GM23338 (cell line): ENCODE measurements around the gene IGF1. TPM values are rescaled to one million over a fixed set of nuclear protein-coding genes. Genes with fewer than 3 reads are reported as not detected.

ENCODE experiments used
- ATAC-seq: fragments of 200-7000 bp; cut with Tn5 transposase; 3 replicates; pipeline ENCODE4 v1.9.1; 2020
- DNase-seq: peaks from one replicate; pipeline ENCODE4 v3.0.0-alpha.2; 2015; ENCODE audit warnings: low spot score
- H2AFZ ChIP-seq: fragments of 200-600 bp; sonication (generic); 2 replicates; pipeline ENCODE4 v1.8.0; 2016; ENCODE audit warnings: antibody characterized with exemption, mild to moderate bottlenecking, moderate library complexity
- H3F3A ChIP-seq: fragments of 200-600 bp; sonication (generic); replicated peaks from 2 replicates; pipeline ENCODE4 v1.8.0; 2017; ENCODE audit warnings: antibody characterized with exemption, mixed run types, low read depth
- H3K27ac ChIP-seq: fragments of 200-600 bp; sonication (generic); 2 replicates; pipeline ENCODE4 v1.6.1; 2016; ENCODE audit warnings: low read depth
- H3K27me3 ChIP-seq: fragments of 200-600 bp; sonication (generic); 2 replicates; pipeline ENCODE4 v1.8.0; 2016; ENCODE audit warnings: mild to moderate bottlenecking, mixed run types, moderate library complexity; ENCODE audit not compliant: insufficient read depth
- H3K36me3 ChIP-seq: fragments of 200-600 bp; sonication (generic); 2 replicates; pipeline ENCODE4 v1.8.0; 2016; ENCODE audit warnings: mild to moderate bottlenecking; ENCODE audit not compliant: insufficient read depth
- H3K4me1 ChIP-seq: fragments of 200-600 bp; sonication (generic); 2 replicates; pipeline ENCODE4 v1.8.0; 2016; ENCODE audit warnings: mild to moderate bottlenecking, moderate library complexity; ENCODE audit not compliant: insufficient read depth
- H3K4me2 ChIP-seq: fragments of 200-600 bp; sonication (generic); 2 replicates; pipeline ENCODE4 v1.7.1; 2017; ENCODE audit warnings: mixed run types
- H3K4me3 ChIP-seq: fragments of 200-600 bp; sonication (generic); 2 replicates; pipeline ENCODE4 v1.6.1; 2016; ENCODE audit warnings: mixed run types
- H3K79me2 ChIP-seq: fragments of 200-600 bp; sonication (generic); replicated peaks from 2 replicates; pipeline ENCODE4 v1.8.0; 2017; ENCODE audit warnings: mild to moderate bottlenecking; ENCODE audit not compliant: insufficient read depth
- H3K9me2 ChIP-seq: fragments of 200-600 bp; sonication (generic); 2 replicates; pipeline ENCODE4 v1.8.0; 2017; ENCODE audit not compliant: insufficient read depth
- H4K20me1 ChIP-seq: fragments of 200-600 bp; sonication (generic); replicated peaks from 2 replicates; pipeline ENCODE4 v1.8.0; 2017; ENCODE audit warnings: mild to moderate bottlenecking; ENCODE audit not compliant: insufficient read depth
- H3K27ac Mint-ChIP-seq: 2 replicates; pipeline ENCODE4 v1.8.0; 2020; ENCODE audit warnings: inconsistent platforms, mild to moderate bottlenecking, moderate library complexity, mixed read lengths
- H3K27me3 Mint-ChIP-seq: 3 replicates; pipeline ENCODE4 v1.8.0; 2022; ENCODE audit warnings: low read depth, mild to moderate bottlenecking, moderate library complexity, mixed read lengths, inconsistent platforms; ENCODE audit not compliant: insufficient read depth, poor library complexity
- H3K36me3 Mint-ChIP-seq: 3 replicates; pipeline ENCODE4 v1.8.0; 2021; ENCODE audit warnings: low read depth, mild to moderate bottlenecking, inconsistent platforms, moderate library complexity, mixed read lengths
- H3K4me1 Mint-ChIP-seq: 3 replicates; pipeline ENCODE4 v1.8.0; 2020; ENCODE audit warnings: mild to moderate bottlenecking, inconsistent platforms, mixed read lengths
- H3K4me3 Mint-ChIP-seq: 3 replicates; pipeline ENCODE4 v1.8.0; 2021; ENCODE audit warnings: moderate library complexity, mild to moderate bottlenecking, inconsistent platforms, mixed read lengths
- H3K9me3 Mint-ChIP-seq: 3 replicates; pipeline ENCODE4 v1.8.0; 2020; ENCODE audit warnings: moderate library complexity, mild to moderate bottlenecking, inconsistent platforms, mixed read lengths
- CREB1 ChIP-seq: fragments of 250-450 bp; sonication (Bioruptor Pico); IDR thresholded peaks from 2 replicates; pipeline ENCODE4 v1.5.0; 2020; ENCODE audit warnings: low read depth, mild to moderate bottlenecking, moderate library complexity
- ETS1 ChIP-seq: IDR thresholded peaks from 2 replicates; pipeline ENCODE4 v1.6.1; 2016; ENCODE audit warnings: antibody characterized with exemption
- EZH2 ChIP-seq: fragments of 200-600 bp; sonication (generic); IDR thresholded peaks from one replicate; pipeline ENCODE4 v1.8.0; 2017; ENCODE audit warnings: antibody characterized with exemption, mild to moderate bottlenecking, low read depth; ENCODE audit not compliant: unreplicated experiment
- JUNB ChIP-seq: IDR thresholded peaks from one replicate; pipeline ENCODE4 v1.6.1; 2016; ENCODE audit warnings: antibody characterized with exemption; ENCODE audit not compliant: unreplicated experiment
- NANOG ChIP-seq: IDR thresholded peaks from 2 replicates; pipeline ENCODE4 v1.6.1; 2016; ENCODE audit warnings: antibody characterized with exemption, borderline replicate concordance
- ZNF114 ChIP-seq: fragments of 250-450 bp; sonication (Bioruptor Pico); IDR thresholded peaks from 2 replicates; pipeline ENCODE4 v1.5.0; 2020; ENCODE audit warnings: mild to moderate bottlenecking, moderate library complexity
- ZNF331 ChIP-seq: fragments of 250-450 bp; sonication (Bioruptor Pico); IDR thresholded peaks from 2 replicates; pipeline ENCODE4 v1.5.0; 2020; ENCODE audit warnings: low read depth, mild to moderate bottlenecking, moderate library complexity
- polyA plus RNA-seq: library from polyadenylated mRNA; unstranded; fragments of >200 nt; fragmentation: Nextera tagmentation; extraction: Ambion mirVana; gene quantifications from 2 replicates; pipeline ENCODE4 v1.2.1, GENCODE V29; 2016
- total RNA-seq: library from RNA; depleted of rRNA; stranded (reverse); fragments of >200 nt; shearing (Covaris generic); gene quantifications from 2 replicates; pipeline ENCODE4 v1.2.3, GENCODE V29; 2014
- TF ChIP-seq, protein P1 (sequence below), 2 experiments: fragments of 200-600 bp in 1 of 2; sonication (generic) in 1 of 2; conservative IDR thresholded peaks; 2 replicates each; pipeline versions ENCODE4 v1.5.1 to v1.6.1; 2016 to 2017; ENCODE audit warnings: antibody characterized with exemption in 2 of 2, low read depth in 2 of 2, mild to moderate bottlenecking in 2 of 2, moderate library complexity in 1 of 2

The IGF1 gene
- total and polyA plus RNA-seq, 2 experiments from 2014 or later: 0.29 TPM; not detected in 1

DNA sequence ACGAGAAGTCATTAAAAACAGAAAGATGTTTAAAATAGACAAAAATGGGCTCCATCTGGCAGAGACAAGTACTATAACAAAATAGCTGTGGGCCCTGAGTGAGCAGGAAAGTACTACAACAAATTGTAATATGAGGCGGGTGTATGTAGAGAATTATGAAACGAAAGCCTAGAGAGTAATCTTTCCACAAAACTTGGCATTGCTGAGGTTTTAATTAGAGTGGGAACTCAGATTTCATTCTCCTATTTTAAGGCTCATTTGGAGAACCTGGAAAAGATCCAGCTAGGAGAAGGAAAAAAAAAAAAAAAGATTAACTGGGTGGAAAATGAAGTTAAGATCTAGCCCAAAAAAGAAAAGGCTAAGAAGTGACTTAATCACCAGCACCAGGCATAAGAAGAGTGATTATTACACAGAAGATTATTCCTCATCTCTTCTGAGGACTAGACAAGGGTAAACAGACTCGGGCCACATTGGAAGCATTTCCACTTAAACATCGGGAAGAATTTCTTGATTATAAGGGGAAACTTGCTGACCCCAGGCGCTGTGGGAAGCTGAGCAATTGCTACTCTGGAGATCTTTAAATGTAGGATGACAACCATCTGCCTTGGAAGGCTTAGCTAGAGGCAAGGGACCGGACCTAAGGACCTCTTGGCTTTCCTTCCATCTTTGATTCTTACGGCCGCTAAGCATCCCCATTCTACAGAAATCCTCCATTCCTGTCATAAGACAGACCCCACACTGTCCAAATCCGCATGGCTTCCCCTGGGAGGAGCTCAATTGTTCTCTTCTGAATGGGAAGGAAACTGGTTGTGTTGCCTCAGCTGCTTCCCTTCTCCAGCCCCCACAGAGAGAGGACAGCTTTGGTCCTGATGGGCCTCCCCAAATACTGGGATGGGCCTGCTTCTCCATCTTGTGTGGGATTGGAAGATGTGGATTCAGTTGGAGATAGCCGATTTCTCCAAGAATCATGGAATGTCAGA lies 40.6 kb downstream of the IGF1 start:
- H3K4me1 ChIP-seq: no peaks in the 10 kb centered on the region
- no peaks in the 10 kb centered on the region for H3K27me3 ChIP-seq
- no peaks in the 10 kb centered on the region for H3K79me2 ChIP-seq
- Mint-ChIP-seq H3K27me3 (no peaks in the 10 kb centered on the region), H3K36me3 (no peaks in the 10 kb centered on the region), H3K4me3 (no peak overlapping the region), H3K27ac (no peak overlapping the region), H3K4me1 (no peaks in the 10 kb centered on the region), H3K9me3 (no peaks in the 10 kb centered on the region)
- no peak overlapping the region for H3K4me2 ChIP-seq
- no peak for TF ChIP-seq EZH2
- no peak for TF ChIP-seq CREB1 (CRISPR knock-in tag)
- no peak for TF ChIP-seq JUNB
- TF ChIP-seq ETS1: no peak
- TF ChIP-seq, protein P1, sequence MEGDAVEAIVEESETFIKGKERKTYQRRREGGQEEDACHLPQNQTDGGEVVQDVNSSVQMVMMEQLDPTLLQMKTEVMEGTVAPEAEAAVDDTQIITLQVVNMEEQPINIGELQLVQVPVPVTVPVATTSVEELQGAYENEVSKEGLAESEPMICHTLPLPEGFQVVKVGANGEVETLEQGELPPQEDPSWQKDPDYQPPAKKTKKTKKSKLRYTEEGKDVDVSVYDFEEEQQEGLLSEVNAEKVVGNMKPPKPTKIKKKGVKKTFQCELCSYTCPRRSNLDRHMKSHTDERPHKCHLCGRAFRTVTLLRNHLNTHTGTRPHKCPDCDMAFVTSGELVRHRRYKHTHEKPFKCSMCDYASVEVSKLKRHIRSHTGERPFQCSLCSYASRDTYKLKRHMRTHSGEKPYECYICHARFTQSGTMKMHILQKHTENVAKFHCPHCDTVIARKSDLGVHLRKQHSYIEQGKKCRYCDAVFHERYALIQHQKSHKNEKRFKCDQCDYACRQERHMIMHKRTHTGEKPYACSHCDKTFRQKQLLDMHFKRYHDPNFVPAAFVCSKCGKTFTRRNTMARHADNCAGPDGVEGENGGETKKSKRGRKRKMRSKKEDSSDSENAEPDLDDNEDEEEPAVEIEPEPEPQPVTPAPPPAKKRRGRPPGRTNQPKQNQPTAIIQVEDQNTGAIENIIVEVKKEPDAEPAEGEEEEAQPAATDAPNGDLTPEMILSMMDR (conservative IDR thresholded peaks at IDR 0.05; ENCODE audit: low read depth in 2 of 2): no peak
- H4K20me1 ChIP-seq: no peaks in the 10 kb centered on the region
- H3K4me3 ChIP-seq: no peak overlapping the region
- H3F3A ChIP-seq: no peaks in the 10 kb centered on the region
- DNase-seq: no peak
- no peak for ATAC-seq
- peaks cover 6% of the 10 kb centered on the region; the same call in 1 of the 2 replicates for H3K9me2 ChIP-seq
- H3K27ac ChIP-seq: no peak overlapping the region
- no peaks in the 10 kb centered on the region for H3K36me3 ChIP-seq
- peak overlapping the region; percentile 28; the same call in 1 of the 2 replicates for H2AFZ ChIP-seq

GRCh38 chr12:102438827-102439210 lies 41.5 kb downstream of the IGF1 start:
- no peak overlapping the region for H2AFZ ChIP-seq
- H3K9me3 Mint-ChIP-seq: no peaks in the 10 kb centered on the region
- no peak overlapping the region for H3K4me3 Mint-ChIP-seq
- H3K27me3 ChIP-seq: no peaks in the 10 kb centered on the region
- no peaks in the 10 kb centered on the region for H3K4me1 ChIP-seq
- TF ChIP-seq ZNF114 (CRISPR knock-in tag) (no peak), JUNB (no peak), ETS1 (no peak), EZH2 (no peak), ZNF331 (no peak), NANOG (no peak), CREB1 (CRISPR knock-in tag) (no peak)
- H3K27me3 Mint-ChIP-seq: no peaks in the 10 kb centered on the region
- ATAC-seq (no peak), DNase-seq (no peak)
- no peaks in the 10 kb centered on the region for H3K36me3 ChIP-seq
- no peak overlapping the region for H3K27ac Mint-ChIP-seq
- H3K4me2 ChIP-seq: no peak overlapping the region
- no peak overlapping the region for H3K4me3 ChIP-seq
- H3K9me2 ChIP-seq: peaks cover 6% of the 10 kb centered on the region; the same call in 1 of the 2 replicates
- H4K20me1 ChIP-seq: no peaks in the 10 kb centered on the region
- no peaks in the 10 kb centered on the region for H3K4me1 Mint-ChIP-seq
- no peaks in the 10 kb centered on the region for H3F3A ChIP-seq
- H3K79me2 ChIP-seq: no peaks in the 10 kb centered on the region
- H3K27ac ChIP-seq: no peak overlapping the region
- H3K36me3 Mint-ChIP-seq: no peaks in the 10 kb centered on the region
